Glutamatergic neuron (in vitro differentiated cells): ENCODE data around the gene ATF7IP2. TPM values are rescaled to one million over a fixed set of nuclear protein-coding genes. Genes with fewer than 3 reads are reported as not detected.

Experiments
- DNase-seq: peaks from one replicate; pipeline ENCODE4 v3.0.0; 2022
- H3K27ac Mint-ChIP-seq: one replicate; pipeline ENCODE4 v1.8.0; 2020; ENCODE audit warnings: mild to moderate bottlenecking, mixed read lengths, inconsistent platforms; ENCODE audit not compliant: unreplicated experiment
- H3K27me3 Mint-ChIP-seq: one replicate; pipeline ENCODE4 v1.8.0; 2020; ENCODE audit warnings: mild to moderate bottlenecking, moderate library complexity, mixed read lengths, inconsistent platforms; ENCODE audit not compliant: unreplicated experiment
- H3K36me3 Mint-ChIP-seq: one replicate; pipeline ENCODE4 v1.8.0; 2020; ENCODE audit warnings: mild to moderate bottlenecking, mixed read lengths, inconsistent platforms; ENCODE audit not compliant: unreplicated experiment
- H3K4me1 Mint-ChIP-seq: one replicate; pipeline ENCODE4 v1.8.0; 2020; ENCODE audit warnings: mild to moderate bottlenecking, low read depth, mixed read lengths, inconsistent platforms; ENCODE audit not compliant: unreplicated experiment
- H3K4me3 Mint-ChIP-seq: one replicate; pipeline ENCODE4 v1.8.0; 2020; ENCODE audit warnings: mild to moderate bottlenecking, mixed read lengths, inconsistent platforms; ENCODE audit not compliant: unreplicated experiment
- H3K9me3 Mint-ChIP-seq: one replicate; pipeline ENCODE4 v1.8.0; 2020; ENCODE audit warnings: mild to moderate bottlenecking, moderate library complexity, mixed read lengths, inconsistent platforms; ENCODE audit not compliant: unreplicated experiment
- total RNA-seq: library from RNA; stranded (reverse); fragmentation: NEBNext Ultra II Directional; extraction: Animal tissue kit (Norgen Biotek cat#: 25700); gene quantifications from one replicate; pipeline ENCODE4 v1.2.1, GENCODE V29; 2021; ENCODE audit not compliant: unreplicated experiment
- TF ChIP-seq, protein P1 (sequence below): fragments of 200-600 bp; sonication (generic); IDR thresholded peaks from one replicate; pipeline ENCODE4 v1.5.0; 2021; ENCODE audit not compliant: partially characterized antibody, unreplicated experiment

Gene ATF7IP2
- total RNA-seq, 1 donor from 2014 or later = 9.1 TPM

DNA sequence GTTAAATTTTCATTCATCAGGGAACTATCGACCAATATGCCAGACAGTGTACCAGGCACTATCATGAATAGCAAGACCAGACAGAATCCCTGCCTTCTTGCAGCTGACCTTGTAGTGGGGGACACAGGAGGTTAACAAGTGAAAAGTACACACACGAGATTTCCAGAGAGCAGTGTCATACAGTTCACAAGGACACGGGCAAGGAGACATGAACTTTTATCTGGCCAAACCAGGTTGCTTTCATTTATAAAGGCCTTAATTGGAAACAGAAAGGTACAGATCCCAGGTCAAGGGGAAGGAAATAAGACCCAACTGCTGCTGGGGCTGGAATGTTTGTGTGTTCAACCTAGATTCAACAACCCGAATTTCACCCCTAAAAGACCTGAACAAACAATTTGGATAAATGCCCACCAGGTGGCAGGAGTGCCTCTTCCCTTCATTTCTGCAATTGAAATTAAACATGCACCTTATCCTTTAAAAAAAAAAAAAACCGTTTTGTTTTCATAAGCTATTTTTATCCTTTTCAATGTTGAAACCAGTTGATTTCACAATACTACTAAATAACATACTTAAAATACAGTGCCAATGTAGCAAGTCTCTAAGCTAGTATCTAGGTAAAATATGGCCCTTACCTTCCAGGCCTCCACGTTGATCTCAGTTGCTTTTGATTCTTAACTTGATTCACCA is 128.7 kb downstream of the ATF7IP2 start:
- Mint-ChIP-seq H3K27me3 (peaks cover 1% of the 10 kb centered on the region), H3K9me3 (no peaks in the 10 kb centered on the region), H3K4me3 (no peak overlapping the region), H3K4me1 (peaks cover 9% of the 10 kb centered on the region), H3K27ac (no peak overlapping the region), H3K36me3 (no peaks in the 10 kb centered on the region)
- TF ChIP-seq, protein P1, sequence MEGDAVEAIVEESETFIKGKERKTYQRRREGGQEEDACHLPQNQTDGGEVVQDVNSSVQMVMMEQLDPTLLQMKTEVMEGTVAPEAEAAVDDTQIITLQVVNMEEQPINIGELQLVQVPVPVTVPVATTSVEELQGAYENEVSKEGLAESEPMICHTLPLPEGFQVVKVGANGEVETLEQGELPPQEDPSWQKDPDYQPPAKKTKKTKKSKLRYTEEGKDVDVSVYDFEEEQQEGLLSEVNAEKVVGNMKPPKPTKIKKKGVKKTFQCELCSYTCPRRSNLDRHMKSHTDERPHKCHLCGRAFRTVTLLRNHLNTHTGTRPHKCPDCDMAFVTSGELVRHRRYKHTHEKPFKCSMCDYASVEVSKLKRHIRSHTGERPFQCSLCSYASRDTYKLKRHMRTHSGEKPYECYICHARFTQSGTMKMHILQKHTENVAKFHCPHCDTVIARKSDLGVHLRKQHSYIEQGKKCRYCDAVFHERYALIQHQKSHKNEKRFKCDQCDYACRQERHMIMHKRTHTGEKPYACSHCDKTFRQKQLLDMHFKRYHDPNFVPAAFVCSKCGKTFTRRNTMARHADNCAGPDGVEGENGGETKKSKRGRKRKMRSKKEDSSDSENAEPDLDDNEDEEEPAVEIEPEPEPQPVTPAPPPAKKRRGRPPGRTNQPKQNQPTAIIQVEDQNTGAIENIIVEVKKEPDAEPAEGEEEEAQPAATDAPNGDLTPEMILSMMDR = peak; percentile 87
- DNase-seq = peak; percentile 42

DNA sequence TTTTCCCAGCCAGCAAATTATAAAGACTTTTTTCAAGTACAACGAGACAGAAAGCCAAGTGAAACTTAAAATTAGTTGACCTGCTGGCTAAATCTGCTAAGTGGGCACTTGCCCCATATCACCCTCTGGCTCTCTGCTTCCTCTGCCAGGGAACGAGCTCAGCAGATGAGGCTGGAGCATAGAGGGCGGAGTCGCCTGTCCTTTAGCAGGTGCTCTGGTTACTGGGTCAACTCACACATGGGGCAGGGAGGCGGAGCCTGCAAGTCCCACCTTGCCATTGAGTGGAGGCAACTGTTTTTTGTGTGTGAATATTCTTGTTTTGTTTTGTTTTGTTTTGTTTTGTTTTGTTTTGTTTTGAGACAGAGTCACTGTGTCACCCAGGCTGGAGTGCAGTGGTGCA is 132.0 kb downstream of the ATF7IP2 start:
- Mint-ChIP-seq H3K27me3 (peaks cover 2% of the 10 kb centered on the region), H3K36me3 (no peaks in the 10 kb centered on the region), H3K9me3 (no peaks in the 10 kb centered on the region), H3K27ac (no peak overlapping the region), H3K4me3 (no peak overlapping the region), H3K4me1 (peaks cover 7% of the 10 kb centered on the region)
- DNase-seq = no peak
- TF ChIP-seq, protein P1 = no peak

- H3K27ac Mint-ChIP-seq = no peak overlapping the region
Observed at GRCh38 chr16:10518479-10519041, 132.7 kb downstream of the ATF7IP2 start.

GRCh38 chr16:10519297-10519696 is 133.4 kb downstream of the ATF7IP2 start:
- no peak overlapping the region for H3K27ac Mint-ChIP-seq
- peaks cover 2% of the 10 kb centered on the region for H3K27me3 Mint-ChIP-seq
- no peak for DNase-seq
- TF ChIP-seq, protein P1 = no peak
- H3K4me1 Mint-ChIP-seq = no peaks in the 10 kb centered on the region
- H3K36me3 Mint-ChIP-seq = no peaks in the 10 kb centered on the region
- H3K4me3 Mint-ChIP-seq = no peak overlapping the region
- H3K9me3 Mint-ChIP-seq = no peaks in the 10 kb centered on the region

More at GRCh38 chr16:10518479-10519041, 132.7 kb downstream of the ATF7IP2 start:
- no peak for DNase-seq
- Mint-ChIP-seq H3K36me3 (no peaks in the 10 kb centered on the region), H3K9me3 (no peaks in the 10 kb centered on the region), H3K4me1 (peaks cover 4% of the 10 kb centered on the region), H3K4me3 (no peak overlapping the region), H3K27me3 (peaks cover 2% of the 10 kb centered on the region)
- TF ChIP-seq, protein P1 = no peak
